T-helper 2 cell treated with Interferon-gamma antibody and Interleukin-4, amounts not matched to agents 5 μg/mL and 100 μg/mL, for 36 hours (primary cell): ENCODE measurements around the gene KRT6C.

Experiments used
- DNase-seq: peaks from one replicate; pipeline ENCODE4 v3.0.0; 2021; ENCODE audit warnings: low spot score
- H3K27ac Mint-ChIP-seq: one replicate; pipeline ENCODE4 v1.8.0; 2021; ENCODE audit warnings: mild to moderate bottlenecking, mixed read lengths
- H3K27me3 Mint-ChIP-seq: one replicate; pipeline ENCODE4 v1.8.0; 2021; ENCODE audit warnings: low read depth, mixed read lengths
- H3K36me3 Mint-ChIP-seq: one replicate; pipeline ENCODE4 v1.8.0; 2021; ENCODE audit warnings: low read depth, mixed read lengths
- H3K4me1 Mint-ChIP-seq: one replicate; pipeline ENCODE4 v1.8.0; 2021; ENCODE audit warnings: low read depth, mixed read lengths
- H3K4me3 Mint-ChIP-seq: one replicate; pipeline ENCODE4 v1.8.0; 2022; ENCODE audit warnings: mild to moderate bottlenecking, moderate library complexity, mixed read lengths
- H3K9me3 Mint-ChIP-seq: one replicate; pipeline ENCODE4 v1.8.0; 2021; ENCODE audit warnings: mixed read lengths

Gene KRT6C

DNA sequence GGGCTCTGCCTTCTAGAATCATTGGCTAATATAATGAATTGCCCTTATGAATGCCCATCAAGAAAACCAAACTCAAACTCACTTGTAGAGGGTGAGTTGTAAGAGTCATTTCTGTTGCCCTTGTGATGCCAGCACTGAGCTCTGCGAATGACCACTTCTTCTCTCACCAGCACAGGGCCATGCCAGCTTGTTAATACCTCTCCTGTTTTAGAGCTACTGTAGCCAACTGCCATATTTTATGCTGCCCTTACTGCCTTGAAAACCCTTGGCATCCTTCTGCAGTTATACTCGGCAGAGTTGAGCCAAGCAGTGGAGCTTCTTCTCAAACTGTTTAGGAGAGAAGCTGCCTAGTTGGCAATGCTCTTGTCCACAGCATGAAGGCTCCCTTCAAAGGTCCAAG lies 47.6 kb downstream of the KRT6C start:
- H3K4me3 Mint-ChIP-seq, result no peak overlapping the region
- no peaks in the 10 kb centered on the region for H3K36me3 Mint-ChIP-seq
- no peak for DNase-seq
- H3K9me3 Mint-ChIP-seq, result no peaks in the 10 kb centered on the region
- no peak overlapping the region for H3K27ac Mint-ChIP-seq
- H3K27me3 Mint-ChIP-seq, result peaks cover 7% of the 10 kb centered on the region
- no peaks in the 10 kb centered on the region for H3K4me1 Mint-ChIP-seq

DNA sequence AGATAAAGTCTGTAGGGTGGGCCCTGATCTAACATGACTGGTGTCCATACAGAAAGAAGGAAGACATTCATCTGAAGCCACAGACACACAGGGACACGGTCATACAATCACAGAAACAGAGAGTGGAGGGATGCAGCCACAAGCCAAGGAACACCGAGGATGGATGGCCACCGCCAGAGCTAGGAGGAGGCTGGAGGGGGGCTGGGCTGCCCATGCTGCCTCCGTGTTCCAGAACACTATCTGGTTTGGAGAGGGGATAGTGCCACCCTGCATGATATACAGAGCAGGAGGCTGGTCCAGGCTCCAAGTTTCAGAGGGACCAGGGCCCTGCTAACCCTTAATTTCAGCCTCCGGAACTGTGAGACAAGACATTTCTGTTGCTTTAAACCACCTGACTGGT lies 48.1 kb downstream of the KRT6C start:
- H3K9me3 Mint-ChIP-seq, result no peaks in the 10 kb centered on the region
- no peak overlapping the region for H3K4me3 Mint-ChIP-seq
- H3K27me3 Mint-ChIP-seq, result peaks cover 7% of the 10 kb centered on the region
- no peaks in the 10 kb centered on the region for H3K4me1 Mint-ChIP-seq
- DNase-seq, result no peak
- no peaks in the 10 kb centered on the region for H3K36me3 Mint-ChIP-seq
- H3K27ac Mint-ChIP-seq, result no peak overlapping the region

DNA sequence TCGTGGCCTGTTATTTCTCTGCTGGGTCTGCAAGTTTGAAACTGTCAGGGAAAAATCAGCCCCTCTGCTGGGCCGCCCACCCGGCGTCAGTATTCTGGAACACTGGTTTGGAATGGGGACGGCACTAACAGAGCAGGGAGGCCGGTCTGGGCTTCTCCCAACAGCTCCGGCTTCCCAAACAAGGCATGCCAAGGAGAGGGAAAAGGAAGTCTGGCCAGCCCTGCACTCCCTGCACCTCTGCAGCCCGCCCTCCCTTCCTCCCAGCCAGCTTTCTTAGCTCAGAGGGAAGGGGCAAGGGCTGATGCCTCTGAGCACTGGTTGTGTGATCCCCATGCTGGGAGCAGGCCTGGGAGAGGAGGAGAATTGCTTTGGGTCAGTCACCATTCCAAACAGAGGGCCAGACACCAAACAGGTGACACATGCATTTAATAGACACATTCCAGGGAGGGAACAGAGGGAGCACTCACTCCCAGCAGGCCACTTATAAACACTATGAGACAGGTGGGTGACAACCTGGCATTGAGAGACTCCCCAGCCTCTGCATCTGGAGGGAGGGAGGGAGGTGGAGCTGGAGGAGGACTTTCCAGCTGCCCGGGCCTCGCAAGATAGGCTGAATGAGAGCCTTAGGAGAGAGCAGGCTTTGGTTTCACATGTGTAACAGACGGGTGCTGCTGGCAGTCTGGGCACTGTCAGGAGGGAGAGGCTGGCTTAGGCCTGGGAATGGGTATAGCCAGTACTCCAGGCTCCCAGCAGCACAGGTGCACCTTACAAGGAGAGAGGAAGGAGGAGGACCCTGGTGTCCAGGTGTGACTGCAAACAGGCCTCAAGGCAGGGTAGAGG lies 49.7 kb downstream of the KRT6C start:
- no peaks in the 10 kb centered on the region for H3K4me1 Mint-ChIP-seq
- H3K36me3 Mint-ChIP-seq, result no peaks in the 10 kb centered on the region
- no peak overlapping the region for H3K27ac Mint-ChIP-seq
- no peak for DNase-seq
- no peaks in the 10 kb centered on the region for H3K9me3 Mint-ChIP-seq
- peaks cover 5% of the 10 kb centered on the region for H3K27me3 Mint-ChIP-seq
- H3K4me3 Mint-ChIP-seq, result no peak overlapping the region

DNA sequence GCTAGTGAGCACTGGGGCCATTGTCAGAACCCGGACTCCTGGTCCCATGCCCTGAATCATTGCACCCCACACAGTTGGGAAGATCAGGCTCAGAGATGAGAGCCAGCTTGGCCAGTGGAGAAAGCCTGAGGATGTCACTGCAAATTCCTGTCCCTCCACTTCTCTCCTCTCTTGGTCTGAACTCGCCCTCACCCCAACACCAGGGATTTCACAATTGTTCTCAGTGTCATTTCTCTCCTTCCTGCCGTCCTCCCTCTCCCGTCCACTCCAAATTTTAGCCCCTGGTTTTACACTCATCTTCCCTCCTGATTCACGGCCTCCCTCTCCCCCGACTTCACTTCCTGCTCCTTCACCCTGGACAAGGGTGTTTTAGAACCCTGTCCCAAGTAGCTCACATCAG lies 50.6 kb downstream of the KRT6C start:
- H3K9me3 Mint-ChIP-seq, result no peaks in the 10 kb centered on the region
- no peaks in the 10 kb centered on the region for H3K36me3 Mint-ChIP-seq
- DNase-seq, result no peak
- no peak overlapping the region for H3K4me3 Mint-ChIP-seq
- H3K27me3 Mint-ChIP-seq, result no peaks in the 10 kb centered on the region
- no peaks in the 10 kb centered on the region for H3K4me1 Mint-ChIP-seq
- H3K27ac Mint-ChIP-seq, result no peak overlapping the region

DNA sequence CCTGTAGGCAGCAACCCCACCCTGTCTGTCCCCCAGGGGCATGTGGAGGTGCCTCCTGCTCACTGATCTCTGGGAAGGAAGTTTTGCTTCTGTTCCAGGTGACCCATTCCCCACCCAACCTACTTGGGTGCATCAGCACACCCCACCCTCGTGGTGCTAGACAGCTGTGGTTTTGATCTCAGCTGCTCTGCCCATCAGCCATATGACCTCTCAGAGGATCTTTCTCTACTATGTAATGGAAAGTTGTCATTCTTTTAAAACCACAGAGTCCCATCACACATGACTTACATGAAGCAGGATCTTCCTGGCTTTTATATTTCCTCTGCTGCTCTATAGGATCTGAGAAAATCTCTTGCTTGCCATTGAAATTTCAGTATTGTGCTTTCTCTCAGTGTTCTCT lies 53.9 kb downstream of the KRT6C start:
- Mint-ChIP-seq H3K27ac (no peak overlapping the region), H3K4me3 (no peak overlapping the region), H3K4me1 (no peaks in the 10 kb centered on the region), H3K27me3 (no peaks in the 10 kb centered on the region), H3K9me3 (no peaks in the 10 kb centered on the region), H3K36me3 (no peaks in the 10 kb centered on the region)
- DNase-seq, result no peak

DNA sequence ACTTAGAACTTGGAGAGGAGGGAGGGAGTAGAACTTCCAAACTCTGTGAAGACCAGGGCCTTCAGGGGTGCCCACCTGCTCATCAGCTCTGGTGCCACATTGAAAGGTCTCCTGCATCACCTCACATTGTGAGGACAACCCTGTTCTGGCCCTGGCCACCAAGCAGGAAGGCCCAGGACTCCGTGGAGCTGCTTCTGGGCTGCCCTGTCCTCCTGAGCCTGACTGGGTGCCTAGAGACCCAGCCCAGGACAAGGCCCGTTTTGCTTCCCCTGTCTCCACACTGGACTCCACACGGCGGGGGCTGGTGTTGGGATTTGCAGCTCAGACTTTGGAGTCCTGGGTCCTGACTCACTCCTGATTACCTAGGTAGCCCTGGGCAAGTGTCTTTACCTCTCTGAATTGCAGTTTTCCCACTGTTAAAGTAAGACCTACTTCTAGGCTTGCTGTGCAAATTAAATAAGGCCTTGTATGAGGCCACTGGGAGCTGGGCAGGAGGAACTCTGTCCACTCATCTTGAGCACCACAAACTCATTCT lies 55.0 kb downstream of the KRT6C start:
- no peaks in the 10 kb centered on the region for H3K36me3 Mint-ChIP-seq
- H3K4me1 Mint-ChIP-seq, result no peaks in the 10 kb centered on the region
- no peak overlapping the region for H3K4me3 Mint-ChIP-seq
- H3K27ac Mint-ChIP-seq, result no peak overlapping the region
- DNase-seq, result no peak
- H3K27me3 Mint-ChIP-seq, result peaks cover 3% of the 10 kb centered on the region
- H3K9me3 Mint-ChIP-seq, result no peaks in the 10 kb centered on the region
